GM18861 (cell line): Measurements from ENCODE around the gene AKR7A2.

Experiments used
- ATAC-seq: cut with Tn5 transposase; IDR thresholded peaks from one replicate; pipeline ENCODE4 v1.9.1; 2021; ENCODE audit not compliant: unreplicated experiment

Gene AKR7A2

DNA sequence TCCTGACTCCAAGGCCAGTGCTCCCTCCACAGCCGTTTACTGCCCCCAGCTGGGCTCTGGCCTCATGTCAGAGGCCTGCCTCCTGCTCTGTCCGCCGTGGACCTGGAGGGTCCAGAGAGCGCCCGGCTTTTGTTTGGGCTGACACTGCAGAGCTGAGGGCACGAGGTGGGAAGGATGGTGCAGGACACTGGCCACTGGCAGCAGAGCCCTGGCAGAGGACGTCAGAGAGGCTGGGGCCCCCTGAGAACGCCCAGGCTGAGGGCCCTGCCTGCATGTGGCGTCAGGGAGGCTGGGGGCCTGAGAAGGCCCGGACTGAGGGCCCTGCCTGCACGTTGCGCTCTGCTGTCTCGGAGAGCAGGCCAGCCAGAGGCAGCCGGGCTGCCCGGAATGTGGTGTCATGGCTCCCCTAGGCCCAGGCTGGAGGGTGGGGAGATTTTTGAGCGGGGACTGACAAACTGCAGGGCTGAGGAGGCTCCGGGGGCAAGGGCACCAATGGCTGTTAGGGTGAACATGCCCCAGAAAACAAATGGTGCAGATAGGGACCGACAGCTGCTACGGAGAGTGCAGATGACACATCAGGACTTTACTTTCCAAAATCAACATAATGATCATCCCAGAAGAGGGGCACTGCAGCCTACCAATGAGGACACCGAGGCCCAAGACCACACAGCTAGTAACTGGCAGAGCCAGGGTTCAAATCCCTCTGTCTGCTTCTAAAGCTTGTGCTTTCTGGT lies 31.8 kb upstream of the AKR7A2 start:
- no peak for ATAC-seq

DNA sequence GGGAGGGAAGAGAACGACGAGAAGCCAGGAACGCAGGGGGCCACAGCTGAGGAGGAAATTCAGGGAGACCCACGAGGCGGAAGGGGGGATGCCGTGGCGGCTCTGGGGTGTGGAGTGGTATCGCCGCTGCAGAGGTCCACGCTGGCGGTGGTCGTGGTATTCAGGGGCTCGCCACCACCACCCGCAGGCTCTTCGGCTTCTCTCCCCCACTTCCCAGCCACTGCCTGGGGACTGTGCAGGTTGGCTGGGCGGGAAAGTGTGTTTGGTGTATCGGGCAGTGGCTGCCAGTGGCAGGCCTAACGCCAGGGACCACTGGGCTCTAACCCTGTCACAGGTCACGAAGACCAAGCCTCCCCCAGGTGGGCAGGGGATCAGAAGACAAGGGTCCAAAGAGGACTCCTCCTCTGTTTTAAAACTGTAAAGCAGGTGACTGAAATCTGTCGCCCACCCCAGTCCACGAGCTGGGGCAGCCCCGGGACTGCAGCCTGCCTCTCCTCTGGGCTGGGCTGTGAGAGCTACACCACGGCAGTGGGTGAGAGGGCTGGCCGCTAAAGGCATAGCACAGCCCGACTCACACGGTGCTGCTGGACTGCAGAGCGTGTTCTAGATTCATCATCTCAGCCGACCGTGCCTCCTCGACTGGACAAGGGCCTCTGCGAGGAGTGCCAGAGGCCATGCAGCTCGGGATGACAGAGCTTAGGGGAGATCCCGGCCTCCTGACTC lies 31.1 kb upstream of the AKR7A2 start:
- ATAC-seq, result no peak

DNA sequence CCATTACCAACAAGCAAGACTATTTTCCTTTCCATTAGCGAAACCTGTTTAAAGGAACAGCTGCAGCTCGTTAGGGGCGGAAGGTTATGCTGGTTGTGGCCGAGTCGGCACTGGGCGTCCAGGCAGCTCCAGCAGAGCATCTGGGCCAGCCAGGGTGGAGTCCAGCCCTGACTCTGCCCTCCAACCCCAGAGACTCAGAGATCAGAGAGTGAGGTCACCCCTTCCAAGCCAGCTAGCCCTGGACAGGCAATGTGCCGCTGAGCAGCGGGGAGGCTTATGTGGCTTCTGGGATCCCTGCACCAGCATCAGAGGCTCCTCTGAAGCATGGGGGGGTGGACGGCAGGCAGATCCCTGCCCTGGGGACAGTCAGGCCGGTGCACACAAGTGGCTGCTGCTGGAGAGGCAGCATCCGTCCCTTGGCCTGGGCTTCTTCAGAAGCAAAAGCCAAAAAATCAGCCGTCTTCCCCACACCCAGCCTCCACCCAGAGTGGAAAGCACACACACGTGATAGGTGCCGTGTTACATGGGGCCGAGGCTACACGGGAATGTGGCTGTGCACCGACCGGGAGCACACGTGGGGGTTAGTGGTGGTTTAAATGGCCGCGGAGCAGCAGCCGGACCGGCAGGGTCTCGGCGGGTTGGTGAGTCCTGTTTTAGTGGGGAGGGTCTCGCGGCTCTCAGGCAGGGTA lies 30.3 kb upstream of the AKR7A2 start:
- ATAC-seq, result no peak

DNA sequence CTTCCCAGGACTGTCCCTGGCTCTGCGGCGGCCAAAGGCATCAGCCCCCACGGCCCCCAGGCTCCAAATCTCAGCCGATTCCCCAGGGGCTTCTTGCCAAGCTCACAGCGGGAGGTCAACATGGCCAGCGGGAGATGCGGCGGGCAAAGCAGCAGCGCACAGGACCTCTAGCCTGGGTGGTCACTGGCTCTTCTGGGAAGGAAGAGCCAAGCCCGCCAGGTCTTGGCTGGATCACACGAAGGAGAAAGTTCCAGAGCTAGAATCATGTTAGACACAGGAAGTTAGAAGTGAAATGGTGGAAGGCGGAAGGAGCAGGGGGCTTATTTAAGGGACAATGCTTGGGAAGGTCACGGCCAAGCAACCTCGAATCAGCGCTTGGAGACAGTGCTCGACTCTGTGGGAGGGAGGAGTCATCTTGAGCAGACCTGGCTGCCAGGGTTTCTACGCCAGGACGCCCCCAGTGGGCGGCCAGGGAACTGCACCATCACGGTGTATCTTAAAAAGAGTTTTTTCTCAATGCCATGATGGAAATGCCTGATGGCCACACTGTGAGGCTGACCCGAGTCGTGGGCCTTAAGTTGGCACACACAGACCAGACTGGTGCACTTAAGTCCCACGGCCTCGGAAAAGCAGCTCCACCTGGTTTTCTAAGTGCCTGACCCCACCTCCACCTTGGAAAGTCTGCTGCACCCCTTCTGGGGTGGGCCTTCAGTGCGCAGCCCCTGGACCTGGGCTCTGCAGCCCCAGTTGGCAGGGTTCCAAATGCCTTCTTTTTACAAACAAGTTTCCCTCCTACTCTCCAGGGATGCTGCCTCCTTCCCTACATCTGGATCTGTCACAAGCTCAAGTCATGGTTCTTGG lies 29.5 kb upstream of the AKR7A2 start:
- ATAC-seq, result no peak

DNA sequence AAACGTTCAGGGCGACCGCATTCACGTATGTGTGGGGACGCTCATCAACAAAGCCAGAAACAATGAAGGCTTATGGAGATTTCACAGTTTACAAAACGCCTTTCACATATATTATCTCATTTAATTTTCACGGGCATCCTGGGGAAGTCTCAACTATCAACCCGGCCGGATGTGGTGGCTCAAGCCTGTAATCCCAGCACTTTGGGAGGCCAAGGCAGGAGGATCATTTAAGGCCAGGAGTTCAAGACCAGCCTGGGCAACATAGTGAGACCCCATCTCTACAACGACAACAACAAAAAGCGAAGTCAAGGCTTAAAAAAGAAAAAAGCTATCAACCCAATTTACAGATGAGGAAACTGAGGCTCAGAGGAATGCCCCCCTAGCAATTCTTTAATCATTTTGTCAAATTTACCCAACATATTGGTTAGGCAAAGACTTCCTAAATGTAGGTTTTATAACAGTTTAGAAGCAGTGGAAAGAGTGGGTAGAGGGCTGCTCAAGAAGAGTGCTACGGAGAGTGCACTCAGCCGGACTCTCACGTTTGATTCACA lies 28.5 kb upstream of the AKR7A2 start:
- no peak for ATAC-seq

DNA sequence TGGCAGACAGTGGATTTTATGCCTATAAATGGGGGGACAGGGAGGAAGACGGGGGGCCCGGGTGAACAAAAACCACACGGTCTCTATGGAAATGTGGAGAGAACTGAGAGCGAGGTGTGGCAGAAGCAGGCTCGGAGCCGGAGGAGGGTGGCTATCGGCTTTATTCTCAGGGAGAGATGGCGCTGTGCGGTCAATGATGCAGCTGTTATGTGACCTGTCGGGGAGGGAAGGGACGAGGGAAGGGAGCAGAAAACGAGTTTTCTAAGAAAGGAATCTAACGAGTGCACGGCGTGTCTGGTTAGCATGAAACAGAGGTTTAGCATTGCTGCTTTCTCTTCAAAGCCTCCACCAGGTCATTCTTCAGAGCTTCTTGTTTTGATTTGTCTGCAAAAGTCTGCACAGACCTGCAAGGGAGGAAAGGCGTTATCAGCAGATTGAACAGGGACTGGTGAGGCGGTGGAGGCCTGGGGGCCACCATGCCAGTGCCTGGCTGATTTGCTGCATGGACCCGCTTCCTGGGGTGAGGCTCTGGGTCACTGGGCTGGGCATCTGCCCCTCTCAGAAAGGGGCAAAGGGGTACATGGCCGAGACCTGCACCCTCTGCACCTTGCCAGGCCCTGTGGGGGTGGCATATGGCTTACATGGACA lies 27.4 kb upstream of the AKR7A2 start:
- no peak for ATAC-seq

DNA sequence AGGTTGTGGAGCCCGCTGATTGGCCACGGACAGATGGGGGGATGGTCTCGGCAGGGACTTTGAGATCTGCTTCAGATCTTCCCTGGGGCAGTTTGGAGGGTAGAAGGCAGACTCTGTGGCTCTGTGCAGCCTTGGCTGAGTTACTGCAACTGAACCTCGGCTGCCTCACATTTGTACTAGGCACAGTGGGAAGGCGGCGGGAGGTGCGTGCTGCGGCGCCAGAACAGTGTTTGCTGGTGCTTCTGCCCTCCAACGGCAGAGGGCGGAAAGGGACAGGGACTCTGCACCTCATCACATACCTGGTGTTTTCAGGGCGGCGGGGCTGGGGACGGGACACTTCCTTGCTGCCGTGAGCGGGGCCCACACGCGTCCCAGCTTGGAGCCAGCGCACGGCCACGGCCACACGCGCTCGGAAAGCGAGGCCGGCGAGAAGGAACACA lies 26.4 kb upstream of the AKR7A2 start:
- no peak for ATAC-seq

DNA sequence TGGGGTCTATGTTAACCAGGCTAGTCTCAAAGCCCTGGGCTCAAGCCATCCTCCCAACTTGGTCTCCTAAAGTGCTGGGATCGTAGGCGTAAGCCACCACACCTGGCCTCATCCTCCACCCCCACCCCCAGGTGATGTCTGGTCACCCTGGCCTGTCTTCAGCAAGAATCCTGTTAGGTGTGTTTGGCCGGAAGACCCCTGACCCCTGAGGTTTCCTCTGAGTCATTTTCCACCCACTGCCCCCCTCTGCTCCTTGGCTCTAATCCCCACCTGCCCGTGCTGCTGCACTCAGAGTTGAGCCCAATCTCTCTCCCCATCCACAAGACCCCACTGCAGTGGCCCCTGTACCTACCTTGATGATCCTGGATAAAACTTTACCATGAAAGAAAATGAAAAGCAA lies 25.3 kb upstream of the AKR7A2 start:
- ATAC-seq, result no peak

DNA sequence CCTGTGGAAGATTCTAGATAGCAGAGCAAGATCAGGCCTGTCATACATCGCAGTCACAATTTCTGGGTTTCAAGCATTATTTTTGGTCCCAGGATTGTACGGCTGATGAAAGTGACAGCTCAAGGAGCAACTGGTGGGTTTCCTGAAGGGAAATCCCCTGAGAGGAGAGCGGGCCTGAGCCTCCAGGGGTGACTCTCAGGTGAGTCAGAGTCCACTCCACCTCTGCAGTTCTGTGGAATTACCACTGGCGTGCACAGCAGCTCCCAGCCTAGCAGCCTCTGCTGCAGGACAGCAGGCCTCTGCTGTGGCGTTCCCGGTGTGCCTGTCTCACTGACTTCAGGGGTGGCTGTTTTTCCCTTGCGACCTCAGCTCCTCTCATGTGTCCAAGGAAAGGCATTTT lies 24.6 kb upstream of the AKR7A2 start:
- no peak for ATAC-seq

DNA sequence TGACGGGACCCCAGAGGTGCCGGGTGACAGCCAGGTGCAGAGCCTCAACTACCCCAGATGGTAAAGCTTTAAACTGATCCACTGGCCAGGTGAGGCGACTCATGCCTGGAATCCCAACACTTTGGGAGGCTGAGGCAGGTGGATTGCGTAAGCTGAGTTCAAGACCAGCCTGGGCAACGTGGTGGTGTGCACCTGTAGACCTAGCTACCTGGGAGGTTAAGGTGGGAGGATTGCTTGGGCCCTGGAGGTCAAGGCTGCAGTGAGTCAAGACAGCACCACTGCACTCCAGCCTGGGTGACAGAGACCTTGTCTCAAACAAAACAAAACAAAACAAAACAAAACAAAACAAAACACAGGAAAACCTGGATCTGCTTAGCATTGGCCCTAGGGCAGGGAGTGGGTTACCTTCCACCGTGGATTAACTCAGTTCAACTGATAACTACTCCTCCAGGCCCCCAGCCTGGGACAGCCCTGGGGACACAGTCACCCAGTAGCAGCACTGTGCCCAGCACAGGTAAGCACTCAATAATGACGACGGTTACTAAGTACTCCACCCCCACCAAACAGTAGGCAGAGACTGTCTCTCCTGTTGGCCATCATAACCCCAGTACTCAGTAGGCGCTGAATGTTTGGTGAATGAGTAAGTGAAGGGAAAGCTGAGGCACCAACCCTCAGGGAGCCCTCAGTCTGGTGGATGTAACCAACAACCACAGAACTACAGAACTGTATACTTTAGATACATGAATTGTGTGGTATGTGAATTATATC lies 21.8 kb upstream of the AKR7A2 start:
- ATAC-seq, result no peak

DNA sequence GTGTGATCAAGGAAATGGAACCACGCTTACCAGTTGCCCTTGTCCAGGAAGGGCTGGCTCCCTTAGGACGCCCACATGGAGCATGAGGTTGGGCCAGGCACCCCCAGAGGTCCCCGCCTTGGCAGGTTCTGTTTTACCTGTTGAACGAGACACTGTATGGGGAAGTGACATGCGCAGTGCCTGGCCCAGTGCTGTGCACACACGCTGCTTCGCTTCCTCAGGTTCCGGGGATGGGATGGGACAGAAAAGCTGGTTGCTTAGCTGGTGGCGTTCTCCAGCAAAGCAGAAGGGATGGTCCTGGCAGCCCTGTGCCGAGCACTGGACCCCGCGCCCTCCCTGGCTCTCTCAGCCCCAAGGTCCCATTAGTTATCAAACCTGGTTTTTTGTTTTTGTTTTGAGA lies 20.9 kb upstream of the AKR7A2 start:
- no peak for ATAC-seq

DNA sequence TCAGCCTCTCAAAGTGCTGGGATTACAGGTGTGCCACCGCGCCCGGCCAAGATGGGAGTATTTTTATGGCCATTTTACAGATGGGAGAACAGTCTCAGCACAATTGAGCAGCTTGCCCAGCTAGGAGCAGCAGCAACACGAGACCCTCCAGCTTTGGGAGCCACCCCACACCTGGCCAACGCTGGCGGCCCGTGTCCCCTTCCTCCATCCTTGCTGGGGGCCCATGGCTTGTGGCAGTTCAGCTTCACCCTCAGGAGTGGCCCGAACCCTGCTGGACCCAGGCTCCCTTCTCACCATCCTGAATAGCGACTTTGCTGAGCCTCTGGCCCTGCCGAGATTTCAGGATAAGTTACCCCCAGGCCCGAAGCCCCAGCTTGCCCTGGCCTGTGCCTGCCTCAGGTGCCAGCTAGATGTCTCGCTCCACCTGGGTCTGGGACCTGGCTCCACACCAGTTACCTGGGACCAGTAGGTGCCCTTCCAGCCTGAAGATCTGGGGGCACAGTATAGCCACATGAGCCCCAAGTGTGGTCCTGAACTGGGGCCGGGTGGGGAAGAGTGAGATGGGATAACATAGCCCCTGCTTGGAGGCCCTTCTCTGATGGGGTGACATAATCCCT lies 19.4 kb upstream of the AKR7A2 start:
- no peak for ATAC-seq

DNA sequence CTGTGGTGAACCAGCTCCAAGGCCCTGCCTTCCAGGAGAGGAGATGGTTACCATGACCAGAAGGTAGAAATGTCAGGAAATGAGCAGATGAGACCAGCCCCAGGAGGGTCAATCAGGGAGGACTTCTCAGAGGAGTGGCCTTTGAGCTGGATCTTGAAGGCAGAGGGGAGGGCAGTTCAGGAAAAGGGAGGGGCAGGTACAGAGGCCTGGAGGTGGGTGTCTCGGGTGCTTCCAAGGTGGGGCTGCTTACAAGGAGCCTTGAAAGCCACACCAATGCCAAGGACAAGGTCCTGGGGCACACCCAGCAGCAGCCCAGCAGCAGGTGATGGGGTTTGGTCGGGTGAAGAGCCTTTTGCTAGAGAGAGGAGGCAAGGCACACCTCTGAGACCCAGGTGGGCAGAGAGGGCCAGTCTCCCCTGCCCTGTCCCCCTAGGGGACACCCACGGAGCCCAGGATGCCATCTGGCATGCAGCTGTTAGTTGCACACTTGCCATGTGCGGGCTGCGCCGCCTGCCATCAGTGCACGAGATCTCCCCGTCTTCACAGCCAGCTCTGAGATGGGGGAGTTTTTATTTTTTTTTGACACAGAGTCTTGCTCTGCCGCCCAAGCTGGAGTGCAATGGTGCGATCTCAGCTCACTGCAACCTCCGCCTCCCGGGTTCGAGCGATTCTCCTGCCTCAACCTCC lies 18.6 kb upstream of the AKR7A2 start:
- ATAC-seq, result no peak

DNA sequence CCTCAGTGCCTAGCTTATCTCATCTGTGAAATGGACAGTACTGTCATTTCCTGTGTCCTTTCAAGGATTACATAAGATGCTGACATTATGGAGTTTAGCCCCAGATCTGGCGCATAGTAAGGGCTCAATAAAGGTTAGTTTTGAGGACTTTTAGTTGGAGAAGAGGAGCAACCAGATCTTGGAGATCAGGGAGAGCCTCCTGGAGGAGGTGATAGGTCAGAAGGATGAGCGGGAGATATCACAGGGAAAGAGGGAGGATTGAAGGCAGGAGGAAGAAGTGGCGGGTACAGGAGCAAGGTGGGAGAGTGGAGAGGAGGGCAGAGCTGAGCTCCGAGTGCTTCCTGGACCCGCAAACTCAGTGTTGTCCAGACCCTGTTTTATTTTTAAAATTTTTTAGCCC lies 17.7 kb upstream of the AKR7A2 start:
- ATAC-seq, result no peak

DNA sequence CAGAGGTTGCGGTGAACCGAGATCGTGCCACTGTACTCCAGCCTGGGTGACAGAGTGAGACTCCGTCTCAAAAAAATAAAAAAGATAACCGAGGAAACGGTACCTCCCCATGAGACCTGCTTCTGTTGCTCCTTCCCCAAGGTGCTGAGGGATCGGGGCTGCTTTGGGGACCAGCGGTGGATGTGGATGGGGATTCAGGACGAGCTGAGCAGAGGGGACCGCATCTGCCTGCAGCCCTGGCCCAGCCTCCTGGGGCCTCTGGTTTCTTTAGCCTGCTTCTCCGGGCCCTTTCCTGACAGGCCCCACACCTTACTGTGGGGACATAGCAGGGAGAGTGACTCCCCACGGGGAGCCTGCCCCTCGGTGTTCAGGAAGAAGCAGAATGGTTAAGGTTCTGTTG lies 17.2 kb upstream of the AKR7A2 start:
- ATAC-seq, result no peak

DNA sequence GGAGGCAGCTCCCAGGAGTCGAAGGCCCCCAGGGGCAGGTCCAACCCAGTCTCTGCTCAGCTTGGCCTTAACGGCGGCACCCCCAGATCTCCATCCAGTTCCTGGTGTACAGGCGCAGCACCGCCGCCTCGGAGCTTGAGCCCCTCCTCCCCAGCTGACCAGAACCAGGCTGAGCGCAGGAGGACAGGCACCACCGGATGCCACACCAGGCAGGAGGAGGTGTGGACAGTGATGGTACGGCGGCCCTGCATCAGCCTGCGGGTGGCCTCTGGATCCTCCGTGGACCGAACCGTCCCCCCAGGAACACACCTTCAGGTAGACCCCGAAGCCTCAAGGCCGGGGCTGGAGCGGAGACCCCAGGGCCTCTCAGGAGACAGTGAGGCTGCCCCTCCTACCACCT lies 16.5 kb upstream of the AKR7A2 start:
- no peak for ATAC-seq

DNA sequence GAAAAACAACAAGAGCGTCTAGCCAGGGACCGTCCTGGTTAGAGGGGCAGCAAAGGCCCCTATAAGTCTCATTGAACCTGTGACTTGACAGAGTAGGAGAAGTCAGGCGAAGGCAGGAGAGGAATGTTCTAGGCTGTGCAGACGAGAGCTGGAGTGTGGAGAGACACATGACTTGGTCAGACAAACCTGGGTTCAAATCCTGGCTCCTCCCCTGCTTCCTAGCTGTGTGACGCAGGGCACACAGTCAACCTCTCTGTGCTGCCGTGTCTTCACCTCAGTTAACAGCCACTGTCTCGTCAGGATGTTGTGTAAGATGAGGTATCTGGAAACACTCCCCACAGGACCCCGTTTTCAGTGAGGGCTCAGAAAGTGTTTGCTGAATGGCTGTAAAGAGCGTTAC lies 15.8 kb upstream of the AKR7A2 start:
- no peak for ATAC-seq

DNA sequence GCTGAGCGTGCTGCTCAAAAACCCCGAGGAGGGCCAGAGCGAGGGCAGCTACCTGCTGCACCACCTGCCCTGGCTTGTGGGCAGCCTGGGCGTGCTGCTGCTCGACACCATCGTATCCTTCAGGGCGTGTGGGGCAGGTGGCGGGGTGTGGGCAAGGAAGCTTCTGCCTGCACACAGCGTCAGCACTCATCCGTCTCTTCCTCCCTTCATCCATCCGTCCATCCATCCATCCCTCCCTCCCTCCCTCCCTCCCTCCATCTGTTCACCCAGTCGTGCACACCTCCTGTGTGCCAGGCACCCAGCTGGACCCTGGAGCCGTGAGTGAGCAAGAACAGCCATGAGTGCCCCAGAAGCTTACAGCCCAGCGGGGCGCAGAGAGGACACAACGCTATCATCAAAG lies 15.4 kb upstream of the AKR7A2 start:
- no peak for ATAC-seq

DNA sequence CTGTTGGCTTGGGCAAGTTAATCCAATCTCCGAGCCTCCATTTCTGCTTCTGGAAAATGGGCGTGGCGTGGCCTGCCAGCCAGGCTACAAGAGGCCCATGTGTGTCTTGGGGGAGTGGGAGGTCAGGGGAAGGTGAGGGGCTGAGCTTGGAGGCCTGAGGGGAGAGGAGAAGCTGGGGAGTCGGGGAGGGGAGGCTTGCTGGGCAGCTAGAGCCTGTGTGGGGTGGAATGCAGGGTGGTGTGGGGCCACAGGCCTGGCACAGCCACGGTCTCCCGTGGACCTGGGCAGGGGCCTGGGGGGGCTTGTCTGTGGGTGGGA lies 14.8 kb upstream of the AKR7A2 start:
- no peak for ATAC-seq
